ENCODE results near the gene WIPF3.

DNA sequence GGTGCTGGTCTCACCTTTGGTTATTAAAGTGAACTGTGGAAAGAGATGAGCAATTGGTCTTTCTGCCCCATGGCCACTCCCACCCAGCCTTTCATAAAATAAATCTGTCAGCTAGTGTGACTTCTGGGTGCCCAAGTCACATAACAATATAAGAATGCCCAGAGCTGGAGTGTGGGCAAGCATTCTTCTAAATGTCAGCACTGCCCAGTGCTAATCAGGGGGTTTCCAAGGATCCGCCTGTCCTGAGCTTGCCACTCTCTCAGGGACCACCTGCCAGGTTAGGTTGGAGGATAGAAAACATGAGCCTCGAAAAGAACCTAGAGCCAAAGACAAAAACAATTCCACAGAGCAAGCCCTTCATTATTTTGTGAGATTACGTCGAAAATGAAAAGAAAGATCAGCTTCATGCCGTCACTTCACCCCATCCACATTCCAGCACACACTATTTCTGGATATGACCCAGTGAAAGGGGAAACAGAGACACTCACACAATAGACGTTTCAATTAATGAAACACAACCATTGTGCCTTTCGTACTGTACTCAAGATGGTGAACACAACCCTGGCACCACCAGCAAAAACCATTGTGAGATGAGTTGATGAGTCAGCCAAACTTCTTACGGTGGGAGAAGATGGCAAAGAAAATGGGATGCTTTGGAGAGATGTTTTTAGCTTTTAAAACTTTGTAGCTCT lies 152.5 kb downstream of the WIPF3 start:
- TF ChIP-seq CTCF (IDR thresholded peaks at IDR 0.05) (no peak), POLR2A (IDR thresholded peaks at IDR 0.05) (no peak), EP300 (IDR thresholded peaks at IDR 0.05) (no peak), POLR2AphosphoS5 (IDR thresholded peaks at IDR 0.05) (no peak)

Measured in upper lobe of left lung (tissue), 4 donors.